ENCODE data around the gene UBAP2L.

DNA sequence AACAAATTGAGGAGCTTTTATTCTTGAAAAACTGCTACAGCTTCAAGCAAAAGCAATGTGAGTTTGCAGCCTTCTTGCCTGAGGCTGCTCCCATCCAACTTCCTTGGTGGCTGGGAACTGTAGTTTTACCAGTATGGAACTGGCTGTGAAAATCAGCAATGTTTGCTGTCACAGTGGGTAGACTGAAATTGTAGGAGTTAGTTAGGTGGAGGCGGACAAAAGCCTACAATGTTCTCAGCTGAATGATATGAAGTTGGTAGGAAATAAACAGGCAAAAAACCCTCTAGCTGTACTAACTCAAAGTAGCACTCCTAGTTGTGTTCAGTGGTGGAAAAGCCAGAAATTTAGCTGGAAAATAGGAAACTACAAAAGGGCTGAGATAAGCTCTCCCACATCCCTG lies 70.2 kb downstream of the UBAP2L start:
- no peak for TF ChIP-seq EZH2 (IDR thresholded peaks at IDR 0.05; ENCODE audit: borderline replicate concordance, low read depth, low read length, severe bottlenecking)
- no peak for TF ChIP-seq CTCF (IDR thresholded peaks at IDR 0.05; ENCODE audit: borderline replicate concordance, extremely low read depth, low read length, poor library complexity, severe bottlenecking)
